Liver (tissue), 9 donors: ENCODE data around the gene QKI. TPM values are rescaled to one million over a fixed set of nuclear protein-coding genes. Genes with fewer than 3 reads are reported as not detected.

Experiments
- DNase-seq: peaks from one replicate; pipeline ENCODE4 v3.0.0-alpha.2; 2017; ENCODE audit warnings: low spot score
- H3K27ac ChIP-seq, 2 donors: one replicate each; pipeline ENCODE4 v1.7.0; 2013; ENCODE audit warnings: inconsistent platforms in 2 of 2, low read length in 2 of 2, control low read depth in 1 of 2, low read depth in 1 of 2, mild to moderate bottlenecking in 1 of 2
- H3K27me3 ChIP-seq, 4 donors: one replicate each; pipeline versions ENCODE4 v1.6.1 to v1.7.0; 2013; ENCODE audit warnings: low read length in 3 of 4, inconsistent platforms in 1 of 4, mild to moderate bottlenecking in 1 of 4, moderate library complexity in 1 of 4; ENCODE audit not compliant: control insufficient read depth in 4 of 4, insufficient read depth in 4 of 4
- H3K36me3 ChIP-seq, 4 donors: one replicate each; pipeline versions ENCODE4 v1.6.1 to v1.7.0; 2013; ENCODE audit warnings: low read length in 3 of 4, mild to moderate bottlenecking in 3 of 4, low read depth in 1 of 4, moderate library complexity in 1 of 4; ENCODE audit not compliant: control insufficient read depth in 4 of 4, insufficient read depth in 3 of 4
- H3K4me1 ChIP-seq, 4 donors: one replicate each; pipeline versions ENCODE4 v1.6.1 to v1.7.0; 2013; ENCODE audit warnings: low read length in 3 of 4, mild to moderate bottlenecking in 3 of 4, moderate library complexity in 1 of 4; ENCODE audit not compliant: control insufficient read depth in 4 of 4, insufficient read depth in 4 of 4
- H3K4me3 ChIP-seq, 3 donors: one replicate each; pipeline versions ENCODE4 v1.6.1 to v1.7.0; 2013; ENCODE audit warnings: low read length in 3 of 3, control low read depth in 1 of 3, low read depth in 1 of 3, mild to moderate bottlenecking in 1 of 3
- H3K9ac ChIP-seq, 2 donors: one replicate each; pipeline ENCODE4 v1.7.0; 2013; ENCODE audit warnings: low read length in 2 of 2, mild to moderate bottlenecking in 2 of 2, moderate library complexity in 2 of 2, control low read depth in 1 of 2, low read depth in 1 of 2
- H3K9me3 ChIP-seq, 4 donors: one replicate each; pipeline versions ENCODE4 v1.6.1 to v1.7.0; 2013; ENCODE audit warnings: low read length in 3 of 4; ENCODE audit not compliant: control insufficient read depth in 4 of 4
- FOXA1 ChIP-seq: IDR thresholded peaks from 2 replicates; pipeline ENCODE4 v1.6.1; 2016; ENCODE audit warnings: antibody characterized with exemption
- FOXA2 ChIP-seq: IDR thresholded peaks from 2 replicates; pipeline ENCODE4 v1.6.1; 2016; ENCODE audit warnings: antibody characterized with exemption
- GABPA ChIP-seq, 2 donors: IDR thresholded peaks in 1 of 2; conservative IDR thresholded peaks in 1 of 2; 2 replicates each; pipeline ENCODE4 v1.6.1; 2016; ENCODE audit warnings: antibody characterized with exemption in 2 of 2, mild to moderate bottlenecking in 1 of 2, moderate library complexity in 1 of 2
- HNF4A ChIP-seq, 2 donors: conservative IDR thresholded peaks; 2 replicates each; pipeline ENCODE4 v1.6.1; 2016; ENCODE audit warnings: antibody characterized with exemption in 2 of 2, mild to moderate bottlenecking in 2 of 2
- NR2F2 ChIP-seq: IDR thresholded peaks from 2 replicates; pipeline ENCODE4 v1.6.1; 2016; ENCODE audit warnings: antibody characterized with exemption
- RXRA ChIP-seq, 2 donors: IDR thresholded peaks; 2 replicates each; pipeline ENCODE4 v1.6.1; 2017 to 2018; ENCODE audit warnings: antibody characterized with exemption in 2 of 2, mild to moderate bottlenecking in 1 of 2
- SP1 ChIP-seq: IDR thresholded peaks from 2 replicates; pipeline ENCODE4 v1.6.1; 2018; ENCODE audit warnings: antibody characterized with exemption, mild to moderate bottlenecking
- ZBTB33 ChIP-seq: IDR thresholded peaks from 2 replicates; pipeline ENCODE4 v1.6.1; 2016; ENCODE audit warnings: antibody characterized with exemption
- WGBS: extraction: QIAGEN DNeasy Blood & Tissue Kit; methylation state at CpG from one replicate; pipeline ENCODE4 v1.1.7; 2013; 5-methylcytosine and 5-hydroxymethylcytosine counted together
- polyA plus RNA-seq, 2 donors: library from polyadenylated mRNA; stranded (reverse) in 1 of 2; unstranded in 1 of 2; fragments of 200-250 nt in 1 of 2; fragments of >200 nt in 1 of 2; fragmentation: Nextera tagmentation in 1 of 2; extraction: Ambion mirVana in 1 of 2; gene quantifications; one replicate each; pipeline versions ENCODE4 v1.2.1 to v1.2.3, GENCODE V29; 2013 to 2015
- total RNA-seq, 2 donors: library from RNA; depleted of rRNA; stranded (reverse); fragments of >200 nt; gene quantifications; one replicate each; pipeline ENCODE4 v1.2.3, GENCODE V29; 2014
- TF ChIP-seq, protein P1 (sequence below): fragments of 150-350 bp; IDR thresholded peaks from 2 replicates; pipeline ENCODE4 v1.5.1; 2017; ENCODE audit warnings: improper control_type of control experiment, low read depth, low read length; ENCODE audit not compliant: missing input control
- TF ChIP-seq, protein P2 (sequence below): IDR thresholded peaks from 2 replicates; pipeline ENCODE4 v1.6.1; 2016; ENCODE audit warnings: antibody characterized with exemption
- donor health status: healthy.
- donor health status: healthy.
- donor health status: healthy.
- donor health status: healthy.
- donor health status: healthy.

QKI gene
- total and polyA plus RNA-seq, 4 donors, result 22.7 to 97.0 (median 56.3) TPM

DNA sequence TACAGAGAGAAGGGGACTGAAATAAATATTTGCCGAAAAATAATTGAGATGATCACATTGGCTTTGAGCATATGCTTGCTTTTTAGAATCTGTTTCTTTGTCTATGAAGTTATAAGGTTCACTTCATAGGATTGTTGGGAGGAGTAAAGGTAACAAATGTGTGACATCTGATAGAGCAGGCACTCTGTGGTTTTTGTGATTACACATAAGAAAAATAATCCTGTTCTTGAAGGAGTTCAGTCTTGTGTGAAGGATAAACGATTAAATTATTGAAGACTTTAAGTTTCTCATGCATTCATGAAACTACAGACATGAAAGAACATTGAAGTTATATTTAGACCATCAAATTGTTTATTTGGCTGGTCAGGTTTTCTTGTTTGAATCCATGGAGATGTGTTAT, 45.0 kb downstream of the QKI start (continued):
- no peak for TF ChIP-seq RXRA (IDR thresholded peaks at IDR 0.05)
- no peak for TF ChIP-seq GABPA (IDR thresholded peaks at IDR 0.05 in 1 of 2, conservative IDR thresholded peaks at IDR 0.05 in 1 of 2)
- no peak for TF ChIP-seq FOXA2
- TF ChIP-seq, protein P1, sequence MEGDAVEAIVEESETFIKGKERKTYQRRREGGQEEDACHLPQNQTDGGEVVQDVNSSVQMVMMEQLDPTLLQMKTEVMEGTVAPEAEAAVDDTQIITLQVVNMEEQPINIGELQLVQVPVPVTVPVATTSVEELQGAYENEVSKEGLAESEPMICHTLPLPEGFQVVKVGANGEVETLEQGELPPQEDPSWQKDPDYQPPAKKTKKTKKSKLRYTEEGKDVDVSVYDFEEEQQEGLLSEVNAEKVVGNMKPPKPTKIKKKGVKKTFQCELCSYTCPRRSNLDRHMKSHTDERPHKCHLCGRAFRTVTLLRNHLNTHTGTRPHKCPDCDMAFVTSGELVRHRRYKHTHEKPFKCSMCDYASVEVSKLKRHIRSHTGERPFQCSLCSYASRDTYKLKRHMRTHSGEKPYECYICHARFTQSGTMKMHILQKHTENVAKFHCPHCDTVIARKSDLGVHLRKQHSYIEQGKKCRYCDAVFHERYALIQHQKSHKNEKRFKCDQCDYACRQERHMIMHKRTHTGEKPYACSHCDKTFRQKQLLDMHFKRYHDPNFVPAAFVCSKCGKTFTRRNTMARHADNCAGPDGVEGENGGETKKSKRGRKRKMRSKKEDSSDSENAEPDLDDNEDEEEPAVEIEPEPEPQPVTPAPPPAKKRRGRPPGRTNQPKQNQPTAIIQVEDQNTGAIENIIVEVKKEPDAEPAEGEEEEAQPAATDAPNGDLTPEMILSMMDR, result no peak
- TF ChIP-seq, protein P2, sequence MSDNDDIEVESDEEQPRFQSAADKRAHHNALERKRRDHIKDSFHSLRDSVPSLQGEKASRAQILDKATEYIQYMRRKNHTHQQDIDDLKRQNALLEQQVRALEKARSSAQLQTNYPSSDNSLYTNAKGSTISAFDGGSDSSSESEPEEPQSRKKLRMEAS, result no peak

DNA sequence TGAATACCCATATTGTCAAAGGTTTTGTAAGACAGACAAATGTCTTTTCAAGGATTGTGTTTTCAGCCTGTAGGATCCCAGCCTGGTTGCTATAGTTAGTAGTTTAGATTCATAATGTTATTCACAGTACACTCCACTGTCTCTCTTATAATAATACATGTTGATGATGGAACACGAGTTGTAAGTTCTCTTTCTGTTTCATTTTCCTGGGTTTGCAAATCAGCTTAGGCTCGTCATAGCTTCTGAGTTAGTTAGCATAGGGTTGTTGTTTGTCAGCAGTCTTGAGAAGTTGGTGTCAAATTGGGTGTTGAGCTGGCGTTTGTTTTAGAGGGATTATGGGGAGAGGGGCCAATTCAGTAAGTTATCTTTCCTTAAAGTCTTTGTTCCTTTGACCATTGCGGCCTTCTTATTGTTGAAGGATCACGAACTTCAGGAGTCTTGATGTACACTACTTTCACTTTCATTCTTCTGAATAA, 45.8 kb downstream of the QKI start:
- Histone ChIP-seq H3K36me3 (peaks cover 0 to 4% (median 3%) of the 10 kb centered on the region in 4 donors), H3K9ac (peak overlapping the region; percentile 52 to 93), H3K9me3 (no peaks in the 10 kb centered on the region), H3K27me3 (no peaks in the 10 kb centered on the region), H3K27ac (peak overlapping the region; percentile 63 to 70), H3K4me3 (peak overlapping the region; percentile 46 to 55 (median 52)), H3K4me1 (peaks cover 9 to 26% (median 18%) of the 10 kb centered on the region in 4 donors)
- WGBS, result 12% methylated on average over 5 of the region's 5 CpGs
- TF ChIP-seq FOXA1 (no peak), SP1 (no peak), ZBTB33 (no peak)
- TF ChIP-seq, protein P2, result peak; percentile 50
- no peak for DNase-seq

GRCh38 chr6:163461696-163462095, 47.2 kb downstream of the QKI start:
- Histone ChIP-seq H3K27ac (peak overlapping the region; percentile 59 to 68), H3K9me3 (no peaks in the 10 kb centered on the region), H3K27me3 (no peaks in the 10 kb centered on the region), H3K36me3 (no peaks in the 10 kb centered on the region), H3K9ac (peak overlapping the region in 1 of 2 donors; percentile 41), H3K4me1 (peaks cover 9 to 26% (median 17%) of the 10 kb centered on the region in 4 donors), H3K4me3 (no peak overlapping the region)
- WGBS, result 78% methylated on average over 3 of the region's 3 CpGs
- no peak for TF ChIP-seq ZBTB33
- TF ChIP-seq GABPA (IDR thresholded peaks at IDR 0.05 in 1 of 2, conservative IDR thresholded peaks at IDR 0.05 in 1 of 2), result no peak
- TF ChIP-seq NR2F2, result peak; percentile 40
- TF ChIP-seq HNF4A (conservative IDR thresholded peaks at IDR 0.05), result no peak
- no peak for TF ChIP-seq FOXA1
- no peak for DNase-seq
